ENCODE results near the gene TEAD1. TPM values are rescaled to one million over a fixed set of nuclear protein-coding genes. Genes with fewer than 3 reads are reported as not detected.

TEAD1 gene
- polyA plus RNA-seq, 1 experiment = 79.2 TPM

DNA sequence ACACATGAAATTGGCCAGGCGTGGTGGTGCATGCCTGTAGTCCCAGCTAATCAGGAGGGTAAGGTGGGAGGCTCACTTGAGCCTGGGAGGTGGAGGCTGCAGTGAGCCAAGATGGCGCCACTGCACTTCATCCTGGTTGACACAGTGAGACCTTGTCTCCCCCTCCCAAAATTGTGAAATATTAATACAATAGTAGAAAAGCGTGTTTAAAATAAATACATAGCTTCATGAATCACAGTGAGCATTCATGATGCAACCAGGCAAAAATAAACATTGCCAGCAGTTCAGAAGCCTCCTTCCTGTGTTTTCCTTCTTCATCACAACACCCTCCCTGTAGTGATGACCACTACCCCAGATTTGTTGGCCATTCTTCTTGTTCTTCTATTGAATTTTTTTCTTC, 4.3 kb upstream of the TEAD1 start:
- CTCF ChIA-PET = interaction anchor here (1.0 kb wide), 1 partner anchor 338 kb away, joined by 3 read pairs; no protein-coding TSS in a partner anchor
- POLR2A ChIA-PET = no interaction called here
- TF ChIP-seq CTCF (IDR thresholded peaks at IDR 0.05; ENCODE audit: insufficient read depth, low read depth, low read length) = no peak
- H3K36me3 ChIP-seq (ENCODE audit: control insufficient read depth, insufficient read depth, low read length) = no peaks in the 10 kb centered on the region
- H3K4me3 ChIP-seq (ENCODE audit: low read depth, low read length) = no peak overlapping the region
- no peaks in the 10 kb centered on the region for H3K27me3 ChIP-seq (ENCODE audit: control insufficient read depth, insufficient read depth, low read length)
- DNase-seq (ENCODE audit: low read depth) = no peak

DNA sequence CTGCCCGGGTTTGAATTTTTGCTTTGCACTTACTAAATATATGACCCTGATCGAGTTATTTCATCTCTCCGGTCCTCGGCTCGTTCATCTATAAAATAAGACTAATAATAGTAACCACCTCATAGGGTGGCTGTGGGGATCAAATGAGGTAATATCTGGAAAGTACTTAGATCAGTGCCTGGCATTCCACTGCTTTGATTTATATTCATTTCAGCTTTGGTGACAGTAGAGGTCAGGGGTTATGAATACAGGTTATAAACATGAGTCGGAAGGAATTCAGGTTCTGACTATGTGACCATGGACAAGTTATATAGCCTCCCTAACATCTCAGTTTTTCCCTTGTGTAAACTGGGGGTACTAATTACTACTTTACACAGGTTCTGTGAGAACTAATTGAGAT, 2.9 kb upstream of the TEAD1 start:
- no peaks in the 10 kb centered on the region for H3K27me3 ChIP-seq (ENCODE audit: control insufficient read depth, insufficient read depth, low read length)
- no peak overlapping the region for H3K4me3 ChIP-seq (ENCODE audit: low read depth, low read length)
- H3K36me3 ChIP-seq (ENCODE audit: control insufficient read depth, insufficient read depth, low read length) = no peaks in the 10 kb centered on the region
- DNase-seq (ENCODE audit: low read depth) = no peak
- no peak for TF ChIP-seq CTCF (IDR thresholded peaks at IDR 0.05; ENCODE audit: insufficient read depth, low read depth, low read length)
- POLR2A ChIA-PET = no interaction called here
- CTCF ChIA-PET = interaction anchor here (0.5 kb wide), 1 partner anchor 24 kb away, joined by 3 read pairs; no protein-coding TSS in a partner anchor

- POLR2A ChIA-PET = no interaction called here
- H3K4me3 ChIP-seq (ENCODE audit: low read depth, low read length) = peak overlapping the region; percentile 52
- CTCF ChIA-PET = interaction anchor here (0.6 to 1.2 kb wide), 2 partner anchors 68 to 223 kb away, joined by 3 read pairs; no protein-coding TSS in a partner anchor
- no peak for TF ChIP-seq CTCF (IDR thresholded peaks at IDR 0.05; ENCODE audit: insufficient read depth, low read depth, low read length)
- DNase-seq (ENCODE audit: low read depth) = no peak
- no peaks in the 10 kb centered on the region for H3K27me3 ChIP-seq (ENCODE audit: control insufficient read depth, insufficient read depth, low read length)
- H3K36me3 ChIP-seq (ENCODE audit: control insufficient read depth, insufficient read depth, low read length) = no peaks in the 10 kb centered on the region
Observed at GRCh38 chr11:12673601-12673923, 659 bp upstream of the TEAD1 start.

DNA sequence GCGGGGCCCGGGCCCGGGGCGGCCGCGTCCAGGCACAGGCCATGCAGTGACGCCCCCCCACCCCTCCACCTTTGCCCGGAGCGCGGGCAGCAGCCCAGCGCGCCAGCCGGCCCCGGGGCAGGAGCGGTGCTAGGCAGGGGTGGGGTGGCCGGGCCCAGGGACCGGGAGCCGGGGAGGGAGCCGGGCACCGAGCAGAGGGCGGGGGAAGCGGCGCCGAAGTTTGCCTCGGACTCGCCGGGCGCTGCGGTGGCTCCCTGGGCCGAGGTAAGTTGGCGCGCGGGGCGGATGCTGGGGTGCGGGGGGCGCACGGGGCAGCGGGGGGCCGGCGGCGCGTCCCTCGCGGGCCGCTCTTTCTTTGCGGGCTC, 332 bp downstream of the TEAD1 start:
- H3K4me3 ChIP-seq (ENCODE audit: low read depth, low read length) = peak overlapping the region; percentile 61
- ChIA-PET CTCF (interaction anchor here (1.2 kb wide), 1 partner anchor 224 kb away, joined by 3 read pairs; no protein-coding TSS in a partner anchor), POLR2A (no interaction called here)
- H3K27me3 ChIP-seq (ENCODE audit: control insufficient read depth, insufficient read depth, low read length) = no peaks in the 10 kb centered on the region
- no peak for TF ChIP-seq CTCF (IDR thresholded peaks at IDR 0.05; ENCODE audit: insufficient read depth, low read depth, low read length)
- DNase-seq (ENCODE audit: low read depth) = no peak
- no peaks in the 10 kb centered on the region for H3K36me3 ChIP-seq (ENCODE audit: control insufficient read depth, insufficient read depth, low read length)

GRCh38 chr11:12674936-12675696, 895 bp downstream of the TEAD1 start:
- DNase-seq (ENCODE audit: low read depth) = no peak
- H3K4me3 ChIP-seq (ENCODE audit: low read depth, low read length) = peak overlapping the region; percentile 61
- CTCF ChIA-PET = no interaction called here
- H3K27me3 ChIP-seq (ENCODE audit: control insufficient read depth, insufficient read depth, low read length) = no peaks in the 10 kb centered on the region
- POLR2A ChIA-PET = no interaction called here
- no peak for TF ChIP-seq CTCF (IDR thresholded peaks at IDR 0.05; ENCODE audit: insufficient read depth, low read depth, low read length)
- no peaks in the 10 kb centered on the region for H3K36me3 ChIP-seq (ENCODE audit: control insufficient read depth, insufficient read depth, low read length)

Measured in BJ (cell line).